ENCODE data around the gene NUMBL. TPM values are rescaled to one million over a fixed set of nuclear protein-coding genes. Genes with fewer than 3 reads are reported as not detected.

NUMBL gene
- total RNA-seq, 1 donor from 2014 or later = 79.3 TPM

DNA sequence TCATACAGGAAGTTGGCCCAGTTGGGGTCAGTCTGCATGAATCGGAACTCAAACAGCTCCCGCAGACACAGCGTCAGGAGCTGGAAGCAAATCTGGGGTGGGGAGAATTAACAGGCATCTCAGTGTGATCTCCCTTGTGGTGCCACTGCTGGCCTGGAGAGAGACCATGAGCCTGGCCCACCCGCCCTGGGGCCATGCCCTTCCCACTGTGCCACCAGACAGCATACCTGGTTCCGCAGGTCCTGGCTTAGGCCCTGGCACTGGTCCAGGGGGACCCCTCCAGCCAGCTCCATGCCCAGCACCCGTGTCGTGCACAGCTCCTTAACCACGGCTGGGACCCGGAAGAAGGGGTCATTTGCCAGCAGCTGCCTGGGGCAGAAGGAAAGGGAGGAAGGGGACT is 9.6 kb upstream of the NUMBL start:
- peaks cover 2% of the 10 kb centered on the region for H3K36me3 ChIP-seq (ENCODE audit: insufficient read depth, low read length)

DNA sequence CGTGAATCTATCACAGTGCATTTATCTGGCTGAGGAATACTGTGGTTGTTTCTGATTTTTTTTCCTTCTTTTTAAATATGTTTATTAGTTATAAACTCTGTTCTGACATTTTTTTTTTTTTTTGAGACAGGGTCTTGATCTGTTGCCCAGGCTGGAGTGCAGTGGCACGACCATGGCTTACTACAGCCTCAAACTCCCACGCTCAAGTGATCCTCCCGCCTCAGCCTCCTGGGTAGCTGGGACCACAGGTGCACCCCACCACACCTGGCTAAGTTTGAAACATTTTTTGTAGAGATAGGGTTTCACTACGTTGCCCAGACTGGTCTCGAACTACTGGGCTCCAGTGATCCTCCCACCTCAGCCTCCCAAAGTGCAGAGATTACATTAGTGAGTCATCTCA is 6.6 kb upstream of the NUMBL start:
- H3K4me1 ChIP-seq (ENCODE audit: insufficient read depth, low read length) = no peaks in the 10 kb centered on the region
- no peak for DNase-seq (ENCODE audit: low read depth)
- no peaks in the 10 kb centered on the region for H3K9me3 Mint-ChIP-seq (ENCODE audit: unreplicated experiment)
- H3K4me2 ChIP-seq (ENCODE audit: low read length) = no peak overlapping the region
- H2AFZ ChIP-seq (ENCODE audit: low read depth, low read length) = no peak overlapping the region
- no peak overlapping the region for H3K9ac ChIP-seq (ENCODE audit: low read length)
- no peaks in the 10 kb centered on the region for H4K20me1 ChIP-seq (ENCODE audit: insufficient read depth, low read length)
- no peak overlapping the region for H3K27ac ChIP-seq (ENCODE audit: low read depth, low read length)
- FAIRE-seq = no peak
- no peaks in the 10 kb centered on the region for H3K27me3 ChIP-seq (ENCODE audit: insufficient read depth, low read length)
- no peaks in the 10 kb centered on the region for H3K9me3 ChIP-seq (ENCODE audit: insufficient read depth, low read depth, low read length)
- no peak overlapping the region for H3K4me3 ChIP-seq (ENCODE audit: insufficient read depth, low read depth, low read length)
- no peak overlapping the region for H3K27ac Mint-ChIP-seq (ENCODE audit: unreplicated experiment)
- no peak overlapping the region for H3K4me3 Mint-ChIP-seq (ENCODE audit: unreplicated experiment)
- H3K36me3 ChIP-seq (ENCODE audit: insufficient read depth, low read length) = peaks cover 2% of the 10 kb centered on the region
- no peak for TF ChIP-seq EZH2 (IDR thresholded peaks at IDR 0.05; ENCODE audit: insufficient read depth, low read length)
- TF ChIP-seq, protein P1, sequence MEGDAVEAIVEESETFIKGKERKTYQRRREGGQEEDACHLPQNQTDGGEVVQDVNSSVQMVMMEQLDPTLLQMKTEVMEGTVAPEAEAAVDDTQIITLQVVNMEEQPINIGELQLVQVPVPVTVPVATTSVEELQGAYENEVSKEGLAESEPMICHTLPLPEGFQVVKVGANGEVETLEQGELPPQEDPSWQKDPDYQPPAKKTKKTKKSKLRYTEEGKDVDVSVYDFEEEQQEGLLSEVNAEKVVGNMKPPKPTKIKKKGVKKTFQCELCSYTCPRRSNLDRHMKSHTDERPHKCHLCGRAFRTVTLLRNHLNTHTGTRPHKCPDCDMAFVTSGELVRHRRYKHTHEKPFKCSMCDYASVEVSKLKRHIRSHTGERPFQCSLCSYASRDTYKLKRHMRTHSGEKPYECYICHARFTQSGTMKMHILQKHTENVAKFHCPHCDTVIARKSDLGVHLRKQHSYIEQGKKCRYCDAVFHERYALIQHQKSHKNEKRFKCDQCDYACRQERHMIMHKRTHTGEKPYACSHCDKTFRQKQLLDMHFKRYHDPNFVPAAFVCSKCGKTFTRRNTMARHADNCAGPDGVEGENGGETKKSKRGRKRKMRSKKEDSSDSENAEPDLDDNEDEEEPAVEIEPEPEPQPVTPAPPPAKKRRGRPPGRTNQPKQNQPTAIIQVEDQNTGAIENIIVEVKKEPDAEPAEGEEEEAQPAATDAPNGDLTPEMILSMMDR (IDR thresholded peaks at IDR 0.05; ENCODE audit: insufficient read depth, low read depth, low read length) = no peak
- H3K36me3 Mint-ChIP-seq (ENCODE audit: low read depth, unreplicated experiment) = peaks cover 16% of the 10 kb centered on the region
- H3K27me3 Mint-ChIP-seq (ENCODE audit: low read depth, unreplicated experiment) = no peaks in the 10 kb centered on the region
- H3K79me2 ChIP-seq (ENCODE audit: insufficient read depth, low read length) = no peaks in the 10 kb centered on the region
- peaks cover 3% of the 10 kb centered on the region for H3K4me1 Mint-ChIP-seq (ENCODE audit: low read depth, unreplicated experiment)

More for the DNA sequence above, 9.6 kb upstream of the NUMBL start:
- no peak overlapping the region for H3K9ac ChIP-seq (ENCODE audit: low read length)
- H3K4me1 ChIP-seq (ENCODE audit: insufficient read depth, low read length) = no peaks in the 10 kb centered on the region
- no peak overlapping the region for H2AFZ ChIP-seq (ENCODE audit: low read depth, low read length)
- H3K27ac ChIP-seq (ENCODE audit: low read depth, low read length) = no peak overlapping the region
- DNase-seq (ENCODE audit: low read depth) (no peak), FAIRE-seq (no peak)
- H3K27ac Mint-ChIP-seq (ENCODE audit: unreplicated experiment) = no peak overlapping the region
- peaks cover 1% of the 10 kb centered on the region for H3K9me3 Mint-ChIP-seq (ENCODE audit: unreplicated experiment)
- no peaks in the 10 kb centered on the region for H3K27me3 ChIP-seq (ENCODE audit: insufficient read depth, low read length)
- H3K4me1 Mint-ChIP-seq (ENCODE audit: low read depth, unreplicated experiment) = peaks cover 7% of the 10 kb centered on the region
- H3K4me2 ChIP-seq (ENCODE audit: low read length) = no peak overlapping the region
- no peaks in the 10 kb centered on the region for H4K20me1 ChIP-seq (ENCODE audit: insufficient read depth, low read length)
- no peaks in the 10 kb centered on the region for H3K9me3 ChIP-seq (ENCODE audit: insufficient read depth, low read depth, low read length)
- H3K79me2 ChIP-seq (ENCODE audit: insufficient read depth, low read length) = no peaks in the 10 kb centered on the region
- H3K27me3 Mint-ChIP-seq (ENCODE audit: low read depth, unreplicated experiment) = no peaks in the 10 kb centered on the region
- no peak for TF ChIP-seq EZH2 (IDR thresholded peaks at IDR 0.05; ENCODE audit: insufficient read depth, low read length)
- TF ChIP-seq, protein P1 (IDR thresholded peaks at IDR 0.05; ENCODE audit: insufficient read depth, low read depth, low read length) = no peak
- H3K4me3 Mint-ChIP-seq (ENCODE audit: unreplicated experiment) = no peak overlapping the region
- peaks cover 11% of the 10 kb centered on the region for H3K36me3 Mint-ChIP-seq (ENCODE audit: low read depth, unreplicated experiment)
- no peak overlapping the region for H3K4me3 ChIP-seq (ENCODE audit: insufficient read depth, low read depth, low read length)

DNA sequence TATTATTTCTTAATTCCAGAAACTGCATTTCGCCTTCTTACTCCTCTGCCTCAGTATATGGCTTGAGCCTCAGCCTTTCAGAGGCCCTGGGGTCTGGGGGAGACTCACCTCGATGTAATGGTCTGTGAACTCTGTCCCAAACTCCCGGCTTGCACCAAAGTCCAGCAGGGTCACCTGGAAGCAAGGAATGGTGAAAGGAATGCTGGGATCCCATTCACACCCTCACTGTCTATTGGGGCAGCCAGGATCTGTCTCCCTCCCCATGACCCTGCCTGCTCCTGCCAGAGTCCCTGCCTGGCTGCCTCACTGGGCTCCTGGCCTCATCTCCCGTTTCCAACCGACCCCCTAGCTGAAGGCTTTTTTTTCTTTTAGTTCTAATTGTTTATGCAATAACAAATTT is 5.4 kb upstream of the NUMBL start:
- TF ChIP-seq, protein P1 (IDR thresholded peaks at IDR 0.05; ENCODE audit: insufficient read depth, low read depth, low read length) = no peak
- no peak for TF ChIP-seq EZH2 (IDR thresholded peaks at IDR 0.05; ENCODE audit: insufficient read depth, low read length)
- Mint-ChIP-seq H3K4me3 (ENCODE audit: unreplicated experiment) (peak overlapping the region; percentile 20), H3K36me3 (ENCODE audit: low read depth, unreplicated experiment) (peaks cover 15% of the 10 kb centered on the region), H3K27ac (ENCODE audit: unreplicated experiment) (no peak overlapping the region), H3K4me1 (ENCODE audit: low read depth, unreplicated experiment) (peaks cover 3% of the 10 kb centered on the region), H3K9me3 (ENCODE audit: unreplicated experiment) (no peaks in the 10 kb centered on the region), H3K27me3 (ENCODE audit: low read depth, unreplicated experiment) (no peaks in the 10 kb centered on the region)
- no peaks in the 10 kb centered on the region for H4K20me1 ChIP-seq (ENCODE audit: insufficient read depth, low read length)
- FAIRE-seq (no peak), DNase-seq (ENCODE audit: low read depth) (no peak)
- no peaks in the 10 kb centered on the region for H3K79me2 ChIP-seq (ENCODE audit: insufficient read depth, low read length)
- no peaks in the 10 kb centered on the region for H3K9me3 ChIP-seq (ENCODE audit: insufficient read depth, low read depth, low read length)
- H3K4me3 ChIP-seq (ENCODE audit: insufficient read depth, low read depth, low read length) = no peak overlapping the region
- no peaks in the 10 kb centered on the region for H3K27me3 ChIP-seq (ENCODE audit: insufficient read depth, low read length)
- H3K36me3 ChIP-seq (ENCODE audit: insufficient read depth, low read length) = no peaks in the 10 kb centered on the region
- H3K27ac ChIP-seq (ENCODE audit: low read depth, low read length) = no peak overlapping the region
- no peak overlapping the region for H3K9ac ChIP-seq (ENCODE audit: low read length)
- H3K4me1 ChIP-seq (ENCODE audit: insufficient read depth, low read length) = peaks cover 10% of the 10 kb centered on the region
- no peak overlapping the region for H3K4me2 ChIP-seq (ENCODE audit: low read length)
- H2AFZ ChIP-seq (ENCODE audit: low read depth, low read length) = no peak overlapping the region

Data from astrocyte (in vitro differentiated cells and primary cell).